HepG2 (cell line): ENCODE measurements around the gene XKR3. TPM values are rescaled to one million over a fixed set of nuclear protein-coding genes. Genes with fewer than 3 reads are reported as not detected.

Experiments
- ATAC-seq: fragments of 200-7000 bp; cut with Tn5 transposase; 3 replicates; pipeline ENCODE4 v1.9.1; 2020; ENCODE audit warnings: mild to moderate bottlenecking, moderate library complexity
- BruUV-seq: library from RNA; stranded (reverse); fragments of 400-500 nt; replicated peaks from 2 replicates; lab custom pipeline; 2021; lab: Mats Ljungman, UMichigan
- CTCF ChIA-PET: fragments of 300-600 bp; formaldehyde crosslinking; extraction: SDS; loops from one replicate; lab custom pipeline; 2021; ENCODE audit warnings: low total read pairs, inconsistent platforms, low intra/inter-chr PET ratio; lab: Yijun Ruan, JAX
- POLR2A ChIA-PET: fragments of 350-600 bp; sonication (Branson Sonifier 250); formaldehyde crosslinking; loops from one replicate; lab custom pipeline; 2020; ENCODE audit warnings: antibody characterized with exemption, inconsistent platforms; lab: Yijun Ruan, JAX
- DNase-seq: peaks from one replicate; pipeline ENCODE4 v3.0.0-alpha.2; 2015; ENCODE audit warnings: low spot score
- FAIRE-seq: peaks from 3 replicates; lab custom pipeline; 2011; peaks lifted over from hg19 to GRCh38; lab: Jason Lieb, UNC
- H2AFZ ChIP-seq: one replicate; pipeline ENCODE4 v1.6.1; 2011; ENCODE audit warnings: low read length, inconsistent platforms
- H3K27ac ChIP-seq: fragments of 300-600 bp; 3 replicates; pipeline ENCODE4 v1.8.0; 2011; ENCODE audit warnings: mixed run types, mild to moderate bottlenecking, mixed read lengths, low read length, inconsistent platforms; ENCODE audit not compliant: insufficient read depth; ENCODE audit errors: extremely low read length
- H3K27me3 ChIP-seq, 2 experiments: fragments of 200-600 bp in 1 of 2; 2 replicates in 1 of 2; 3 replicates in 1 of 2; pipeline versions ENCODE4 v1.6.0 to v1.8.0; 2011; ENCODE audit warnings: low read length in 2 of 2, mild to moderate bottlenecking in 2 of 2, moderate library complexity in 2 of 2, inconsistent platforms in 1 of 2; ENCODE audit not compliant: insufficient read depth in 2 of 2, control insufficient read depth in 1 of 2
- H3K36me3 ChIP-seq, 2 experiments: fragments of 200-600 bp in 1 of 2; replicated peaks in 1 of 2; 2 replicates in 1 of 2; 3 replicates in 1 of 2; pipeline versions ENCODE4 v1.5.1 to v1.8.0; 2011; ENCODE audit warnings: low read length in 2 of 2, inconsistent platforms in 1 of 2; ENCODE audit not compliant: insufficient read depth in 2 of 2, control insufficient read depth in 1 of 2
- H3K4me1 ChIP-seq: 2 replicates; pipeline ENCODE4 v1.5.1; 2012; ENCODE audit warnings: low read length, inconsistent platforms; ENCODE audit not compliant: insufficient read depth
- H3K4me2 ChIP-seq: 2 replicates; pipeline ENCODE4 v1.6.0; 2011; ENCODE audit warnings: low read depth, low read length, inconsistent platforms
- H3K4me3 ChIP-seq, 3 experiments: fragments of 200-600 bp in 1 of 3; sonication (generic), shearing (Covaris generic) in 1 of 3; replicated peaks in 1 of 3; 2 replicates each; pipeline ENCODE4 v1.5.1; 2011 to 2016; ENCODE audit warnings: low read length in 3 of 3, inconsistent platforms in 2 of 3, low read depth in 2 of 3, mild to moderate bottlenecking in 2 of 3, control low read depth in 1 of 3, mixed read lengths in 1 of 3; ENCODE audit not compliant: insufficient read depth in 1 of 3
- H3K79me2 ChIP-seq: one replicate; pipeline ENCODE4 v1.6.1; 2011; ENCODE audit warnings: low read length, inconsistent platforms; ENCODE audit not compliant: insufficient read depth
- H3K9ac ChIP-seq: 2 replicates; pipeline ENCODE4 v1.6.0; 2011; ENCODE audit warnings: mild to moderate bottlenecking, low read depth, low read length, inconsistent platforms; ENCODE audit not compliant: insufficient read depth
- H3K9me3 ChIP-seq: 2 replicates; pipeline ENCODE4 v1.5.1; 2012; ENCODE audit warnings: mild to moderate bottlenecking, low read length
- H4K20me1 ChIP-seq: 2 replicates; pipeline ENCODE4 v1.6.0; 2011; ENCODE audit warnings: inconsistent platforms, mild to moderate bottlenecking, low read length, moderate library complexity; ENCODE audit not compliant: insufficient read depth
- ATM ChIP-seq: fragments of 450-650 bp; IDR thresholded peaks from 2 replicates; pipeline ENCODE4 v1.7.1; 2017; ENCODE audit warnings: mild to moderate bottlenecking, borderline replicate concordance
- CEBPB ChIP-seq: IDR thresholded peaks from 2 replicates; pipeline ENCODE4 v1.6.1; 2011; ENCODE audit warnings: low read depth, low read length, improper control_type of control experiment, borderline replicate concordance
- MBNL3 ChIP-seq: fragments of 250-450 bp; sonication (Bioruptor Pico); conservative IDR thresholded peaks from 2 replicates; pipeline ENCODE4 v1.8.0; 2022; ENCODE audit warnings: mild to moderate bottlenecking, inconsistent platforms
- MTA1 ChIP-seq: sonication (generic); formaldehyde crosslinking; IDR thresholded peaks from 2 replicates; pipeline ENCODE4 v1.4.0; 2020; ENCODE audit warnings: missing genetic modification reagents, mild to moderate bottlenecking, borderline replicate concordance
- NFE2 ChIP-seq: sonication (generic); formaldehyde crosslinking; IDR thresholded peaks from 2 replicates; pipeline ENCODE4 v1.4.0; 2020; ENCODE audit warnings: missing genetic modification reagents
- NFYC ChIP-seq: IDR thresholded peaks from 2 replicates; pipeline ENCODE4 v1.6.1; 2016; ENCODE audit warnings: missing genetic modification reagents, missing compliant biosample characterization
- PCBP1 ChIP-seq: fragments of 200-400 bp; formaldehyde crosslinking; IDR thresholded peaks from 2 replicates; pipeline ENCODE4 v1.6.1; 2017; ENCODE audit warnings: mild to moderate bottlenecking, low read depth, low read length, borderline replicate concordance
- PHF21A ChIP-seq: sonication (generic); formaldehyde crosslinking; IDR thresholded peaks from 2 replicates; pipeline ENCODE4 v1.5.0; 2020; ENCODE audit warnings: mild to moderate bottlenecking, missing genetic modification reagents
- RXRB ChIP-seq: IDR thresholded peaks from 2 replicates; pipeline ENCODE4 v1.6.1; 2016; ENCODE audit warnings: borderline replicate concordance, missing genetic modification reagents, missing compliant biosample characterization
- SNAI1 ChIP-seq: sonication (generic); formaldehyde crosslinking; IDR thresholded peaks from 2 replicates; pipeline ENCODE4 v1.5.0; 2020; ENCODE audit warnings: mild to moderate bottlenecking, missing genetic modification reagents, borderline replicate concordance
- SRSF1 ChIP-seq: fragments of 200-400 bp; formaldehyde crosslinking; optimal IDR thresholded peaks from 2 replicates; pipeline ENCODE3; 2017; ENCODE audit warnings: mild to moderate bottlenecking, low read depth, low read length, moderate library complexity
- ZFP36L2 ChIP-seq: sonication (generic); formaldehyde crosslinking; IDR thresholded peaks from 2 replicates; pipeline ENCODE4 v1.4.0; 2020; ENCODE audit warnings: missing genetic modification reagents
- ZNF205 ChIP-seq: IDR thresholded peaks from 2 replicates; pipeline ENCODE4 v1.6.1; 2018; ENCODE audit warnings: missing biosample characterization, missing genetic modification reagents
- ZNF460 ChIP-seq: sonication (generic); formaldehyde crosslinking; IDR thresholded peaks from 2 replicates; pipeline ENCODE4 v1.5.1; 2020; ENCODE audit warnings: missing genetic modification reagents, mild to moderate bottlenecking, borderline replicate concordance
- ZNF530 ChIP-seq: sonication (generic); formaldehyde crosslinking; IDR thresholded peaks from 2 replicates; pipeline ENCODE4 v1.5.0; 2020; ENCODE audit warnings: low read depth, mild to moderate bottlenecking, missing genetic modification reagents
- ZNF580 ChIP-seq: IDR thresholded peaks from 2 replicates; pipeline ENCODE4 v1.6.1; 2016; ENCODE audit warnings: low read depth, borderline replicate concordance
- ZNF629 ChIP-seq: sonication (generic); formaldehyde crosslinking; conservative IDR thresholded peaks from 2 replicates; pipeline ENCODE4 v1.5.0; 2020; ENCODE audit warnings: missing genetic modification reagents
- ZNF776 ChIP-seq: sonication (generic); formaldehyde crosslinking; IDR thresholded peaks from 2 replicates; pipeline ENCODE4 v1.4.0; 2020; ENCODE audit warnings: mild to moderate bottlenecking, missing genetic modification reagents
- WGBS: methylation state at CpG from one replicate; pipeline ENCODE4 v1.1.6; 2017; ENCODE audit warnings: low lambda C conversion rate; 5-methylcytosine and 5-hydroxymethylcytosine counted together
- in situ Hi-C: cut with HindIII; loops from 2 replicates; pipeline ENCODE4 v1.10.0; 2017; ENCODE audit warnings: low pct_unique_long_range_greater_than_20kb; ENCODE audit not compliant: extremely low pct_ligation_motif_present
- intact Hi-C: fragments of 100-400 bp; cut with micrococcal nuclease; formaldehyde crosslinking; loops from one replicate; pipeline ENCODE4 v1.10.0; 2022; ENCODE audit not compliant: unreplicated experiment
- polyA plus RNA-seq, 8 experiments: library from polyadenylated mRNA; depleted of rRNA in 3 of 8; stranded (reverse) in 7 of 8; unstranded in 1 of 8; fragments of >200 nt; fragmentation: Illumina TruSeq in 4 of 8; extraction: Trizol in 4 of 8; gene quantifications; 2 replicates each; pipeline versions ENCODE4 v1.2.1 to v1.2.3, GENCODE V29; 2011 to 2016; ENCODE audit warnings: low read depth in 4 of 8, missing spikeins in 1 of 8, mixed read lengths in 1 of 8; ENCODE audit not compliant: insufficient read depth in 1 of 8
- total RNA-seq, 5 experiments: library from RNA; depleted of rRNA; stranded (reverse); fragments of >200 nt; fragmentation: Illumina TruSeq; extraction: Trizol; gene quantifications; 2 replicates each; pipeline ENCODE4 v1.2.3, GENCODE V29; 2016; ENCODE audit warnings: low read depth in 1 of 5
- TF ChIP-seq, protein P1 (sequence below): IDR thresholded peaks from 2 replicates; pipeline ENCODE4 v1.6.1; 2018; ENCODE audit warnings: missing genetic modification reagents, mild to moderate bottlenecking, missing compliant biosample characterization

XKR3 gene
- total and polyA plus RNA-seq, 2 of the 13 experiments (the other 11 are each of a cell fraction or from before 2014, with no cell fraction given) = not detected

DNA sequence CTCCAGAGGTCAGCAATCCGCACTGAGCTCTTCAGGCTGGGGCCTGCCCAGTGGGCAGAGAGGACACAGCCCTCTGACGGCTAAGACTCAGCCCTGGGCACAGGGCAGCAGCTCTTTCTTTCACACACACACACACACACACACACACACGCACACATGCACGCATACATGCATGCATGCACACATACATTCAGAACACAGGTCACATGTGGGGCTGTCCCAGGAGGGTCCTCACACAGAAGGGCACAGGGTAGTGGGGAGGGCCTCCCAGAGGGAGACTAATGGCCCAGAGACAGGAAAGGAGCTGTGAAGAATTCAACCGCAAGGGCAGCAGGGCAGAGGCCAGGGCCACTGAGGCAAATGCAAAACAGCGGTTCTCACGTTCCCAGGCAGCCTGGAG lies 20.3 kb upstream of the XKR3 start:
- TF ChIP-seq ZNF580 (CRISPR knock-in tag) (no peak), CEBPB (no peak), MTA1 (CRISPR knock-in tag) (no peak), MBNL3 (no peak), ZNF460 (CRISPR knock-in tag) (no peak), RXRB (CRISPR knock-in tag) (no peak), ZNF776 (CRISPR knock-in tag) (no peak), ZNF629 (CRISPR knock-in tag) (no peak), NFYC (CRISPR knock-in tag) (no peak), SNAI1 (no peak), ZNF530 (CRISPR knock-in tag) (no peak), ZFP36L2 (CRISPR knock-in tag) (no peak), ATM (no peak), SRSF1 (no peak), PHF21A (CRISPR knock-in tag) (no peak), ZNF205 (CRISPR knock-in tag) (no peak), PCBP1 (no peak), NFE2 (CRISPR knock-in tag) (no peak)
- TF ChIP-seq, protein P1, sequence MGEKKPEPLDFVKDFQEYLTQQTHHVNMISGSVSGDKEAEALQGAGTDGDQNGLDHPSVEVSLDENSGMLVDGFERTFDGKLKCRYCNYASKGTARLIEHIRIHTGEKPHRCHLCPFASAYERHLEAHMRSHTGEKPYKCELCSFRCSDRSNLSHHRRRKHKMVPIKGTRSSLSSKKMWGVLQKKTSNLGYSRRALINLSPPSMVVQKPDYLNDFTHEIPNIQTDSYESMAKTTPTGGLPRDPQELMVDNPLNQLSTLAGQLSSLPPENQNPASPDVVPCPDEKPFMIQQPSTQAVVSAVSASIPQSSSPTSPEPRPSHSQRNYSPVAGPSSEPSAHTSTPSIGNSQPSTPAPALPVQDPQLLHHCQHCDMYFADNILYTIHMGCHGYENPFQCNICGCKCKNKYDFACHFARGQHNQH (CRISPR knock-in tag) = no peak
- 20% methylated on average over 5 of the region's 7 CpGs for WGBS
- no peak overlapping the region for H2AFZ ChIP-seq
- H3K4me2 ChIP-seq = no peak overlapping the region
- no peak overlapping the region for H3K9ac ChIP-seq
- no peaks in the 10 kb centered on the region for H4K20me1 ChIP-seq
- intact Hi-C loops (no loop called here), in situ Hi-C loops (no loop called here)
- BruUV-seq = no TSS peak
- FAIRE-seq (no peak), DNase-seq (no peak), ATAC-seq (no peak; the same call in 1 of the 3 replicates)
- H3K27ac ChIP-seq = no peak overlapping the region
- no peaks in the 10 kb centered on the region for H3K4me1 ChIP-seq
- H3K79me2 ChIP-seq = no peaks in the 10 kb centered on the region
- no peaks in the 10 kb centered on the region; a peak in 1 of 5 replicates for H3K27me3 ChIP-seq
- CTCF ChIA-PET = no interaction called here
- no peak overlapping the region for H3K4me3 ChIP-seq
- H3K36me3 ChIP-seq = no peaks in the 10 kb centered on the region
- H3K9me3 ChIP-seq = no peaks in the 10 kb centered on the region
- POLR2A ChIA-PET = no interaction called here
